Fibroblast of mammary gland (primary cell): Measurements from ENCODE around the gene DOCK4.

ENCODE experiments used
- DNase-seq: peaks from one replicate; pipeline ENCODE4 v3.0.0-alpha.2; 2010; ENCODE audit warnings: low read depth
- H3K4me3 ChIP-seq: 2 replicates; pipeline ENCODE4 v1.5.1; 2011; ENCODE audit warnings: low read depth, mild to moderate bottlenecking, low read length, moderate library complexity; ENCODE audit not compliant: control insufficient read depth
- TF ChIP-seq, protein P1 (sequence below): conservative IDR thresholded peaks from 2 replicates; pipeline ENCODE4 v1.5.1; 2011; ENCODE audit warnings: low read depth, low read length, inconsistent platforms; ENCODE audit not compliant: control insufficient read depth, insufficient read depth

Gene DOCK4

DNA sequence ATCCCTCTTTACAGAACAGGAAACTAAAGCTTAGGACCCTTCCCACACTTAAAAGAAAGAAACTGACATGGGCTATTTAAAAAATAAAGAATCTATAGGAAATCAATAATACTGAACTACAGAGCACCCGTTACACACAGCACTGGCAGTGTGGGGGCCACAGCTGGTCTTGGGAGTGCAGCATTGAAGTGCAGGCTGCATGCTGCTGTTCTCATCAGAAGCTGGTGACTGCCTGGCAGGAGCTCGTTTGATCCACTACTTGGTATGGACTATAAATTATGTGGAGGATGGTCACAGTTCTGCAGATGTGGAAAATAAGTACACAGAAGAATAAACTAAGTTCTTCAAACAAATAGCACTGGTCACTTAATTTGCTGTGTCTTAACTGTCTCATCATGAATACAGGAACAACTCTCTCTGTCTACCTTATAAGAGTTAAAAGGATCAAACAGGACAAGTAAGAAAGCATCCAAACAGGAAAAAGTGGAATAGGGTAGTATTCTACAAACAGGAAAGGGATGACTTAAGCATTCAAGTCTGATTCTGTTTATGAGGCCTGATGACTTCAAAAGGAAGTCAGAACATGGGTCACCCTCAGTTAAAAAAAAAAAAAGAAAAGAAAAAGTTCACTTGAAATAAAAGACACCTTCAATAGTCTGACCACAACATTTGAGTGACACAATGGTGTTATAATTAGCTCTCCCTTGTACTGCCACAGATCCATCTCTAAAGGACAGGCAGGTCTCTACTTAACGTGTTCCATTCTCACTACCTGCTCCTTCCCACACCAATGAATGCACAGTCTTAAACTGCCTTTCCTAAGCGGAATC is 21.0 kb downstream of the DOCK4 start:
- TF ChIP-seq, protein P1, sequence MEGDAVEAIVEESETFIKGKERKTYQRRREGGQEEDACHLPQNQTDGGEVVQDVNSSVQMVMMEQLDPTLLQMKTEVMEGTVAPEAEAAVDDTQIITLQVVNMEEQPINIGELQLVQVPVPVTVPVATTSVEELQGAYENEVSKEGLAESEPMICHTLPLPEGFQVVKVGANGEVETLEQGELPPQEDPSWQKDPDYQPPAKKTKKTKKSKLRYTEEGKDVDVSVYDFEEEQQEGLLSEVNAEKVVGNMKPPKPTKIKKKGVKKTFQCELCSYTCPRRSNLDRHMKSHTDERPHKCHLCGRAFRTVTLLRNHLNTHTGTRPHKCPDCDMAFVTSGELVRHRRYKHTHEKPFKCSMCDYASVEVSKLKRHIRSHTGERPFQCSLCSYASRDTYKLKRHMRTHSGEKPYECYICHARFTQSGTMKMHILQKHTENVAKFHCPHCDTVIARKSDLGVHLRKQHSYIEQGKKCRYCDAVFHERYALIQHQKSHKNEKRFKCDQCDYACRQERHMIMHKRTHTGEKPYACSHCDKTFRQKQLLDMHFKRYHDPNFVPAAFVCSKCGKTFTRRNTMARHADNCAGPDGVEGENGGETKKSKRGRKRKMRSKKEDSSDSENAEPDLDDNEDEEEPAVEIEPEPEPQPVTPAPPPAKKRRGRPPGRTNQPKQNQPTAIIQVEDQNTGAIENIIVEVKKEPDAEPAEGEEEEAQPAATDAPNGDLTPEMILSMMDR, result no peak
- H3K4me3 ChIP-seq, result no peak overlapping the region
- DNase-seq, result no peak

DNA sequence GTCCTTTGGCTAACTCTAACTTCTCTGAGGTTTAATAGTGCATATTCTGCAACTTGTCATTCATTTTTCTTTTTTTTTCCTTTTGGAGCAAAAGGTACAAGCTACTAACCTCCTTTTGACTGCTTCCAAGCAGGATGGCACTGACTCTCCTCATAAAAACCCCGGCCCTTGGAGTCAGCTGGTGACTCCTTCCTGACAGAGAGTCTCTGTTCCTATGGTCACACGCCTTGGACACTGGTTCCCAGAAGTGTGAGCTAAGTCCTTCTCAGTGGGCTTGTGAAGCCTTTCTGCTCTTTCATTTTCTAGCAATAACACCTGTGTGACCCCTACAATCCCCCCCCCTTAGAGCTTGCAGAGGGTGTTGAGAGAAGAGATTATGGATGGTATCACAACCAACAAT is 21.7 kb downstream of the DOCK4 start:
- TF ChIP-seq, protein P1, result no peak
- no peak for DNase-seq
- H3K4me3 ChIP-seq, result no peak overlapping the region

DNA sequence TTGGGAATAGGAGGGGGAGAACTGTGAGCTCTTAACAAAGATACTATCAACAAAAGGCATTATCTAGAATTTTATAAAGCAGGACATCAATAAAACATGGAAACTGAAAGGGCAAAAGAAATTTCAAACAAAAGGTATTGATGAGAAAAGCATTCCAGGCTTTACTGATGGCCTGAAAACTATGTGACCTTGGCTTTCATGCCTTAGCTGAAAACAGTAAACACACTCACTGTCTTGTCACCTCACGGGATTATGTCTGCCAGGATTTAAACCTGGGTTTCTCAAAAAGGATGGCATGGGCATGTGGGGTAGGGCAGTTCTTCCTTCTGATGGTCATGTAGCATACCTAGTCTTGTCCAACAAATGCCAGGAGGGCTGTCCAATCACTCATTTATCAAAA is 22.9 kb downstream of the DOCK4 start:
- DNase-seq, result no peak
- H3K4me3 ChIP-seq, result no peak overlapping the region
- TF ChIP-seq, protein P1, result no peak

- TF ChIP-seq, protein P1, result no peak
- DNase-seq, result no peak
- H3K4me3 ChIP-seq, result no peak overlapping the region
These were observed 23.4 kb downstream of the DOCK4 start for GRCh38 chr7:112182749-112183148.

GRCh38 chr7:112180223-112180622 is 26.0 kb downstream of the DOCK4 start:
- TF ChIP-seq, protein P1, result no peak

GRCh38 chr7:112176693-112177415 is 29.3 kb downstream of the DOCK4 start:
- TF ChIP-seq, protein P1, result no peak
- no peak overlapping the region for H3K4me3 ChIP-seq
- no peak for DNase-seq

More at GRCh38 chr7:112180223-112180622, 26.0 kb downstream of the DOCK4 start:
- DNase-seq, result no peak
- no peak overlapping the region for H3K4me3 ChIP-seq
